Measurements from ENCODE around the gene NAIF1.
A peak's percentile ranks its signal among the peaks of the same experiment; 100 is the strongest.

DNA sequence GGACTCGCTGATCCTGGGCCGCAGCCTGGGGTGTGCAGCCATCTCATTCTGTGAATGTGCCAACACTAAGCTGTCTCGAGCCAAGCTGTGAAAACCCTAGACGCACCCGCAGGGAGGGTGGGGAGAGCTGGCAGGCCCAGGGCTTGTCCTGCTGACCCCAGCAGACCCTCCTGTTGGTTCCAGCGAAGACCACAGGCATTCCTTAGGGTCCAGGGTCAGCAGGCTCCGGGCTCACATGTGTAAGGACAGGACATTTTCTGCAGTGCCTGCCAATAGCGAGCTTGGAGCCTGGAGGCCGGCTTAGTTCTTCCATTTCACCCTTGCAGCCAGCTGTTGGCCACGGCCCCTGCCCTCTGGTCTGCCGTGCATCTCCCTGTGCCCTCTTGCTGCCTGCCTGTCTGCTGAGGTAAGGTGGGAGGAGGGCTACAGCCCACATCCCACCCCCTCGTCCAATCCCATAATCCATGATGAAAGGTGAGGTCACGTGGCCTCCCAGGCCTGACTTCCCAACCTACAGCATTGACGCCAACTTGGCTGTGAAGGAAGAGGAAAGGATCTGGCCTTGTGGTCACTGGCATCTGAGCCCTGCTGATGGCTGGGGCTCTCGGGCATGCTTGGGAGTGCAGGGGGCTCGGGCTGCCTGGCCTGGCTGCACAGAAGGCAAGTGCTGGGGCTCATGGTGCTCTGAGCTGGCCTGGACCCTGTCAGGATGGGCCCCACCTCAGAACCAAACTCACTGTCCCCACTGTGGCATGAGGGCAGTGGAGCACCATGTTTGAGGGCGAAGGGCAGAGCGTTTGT is 40.5 kb upstream of the NAIF1 start:
- TF ChIP-seq POLR2A (IDR thresholded peaks at IDR 0.05) (no peak), POLR2AphosphoS5 (IDR thresholded peaks at IDR 0.05) (peak; percentile 28 to 66 (median 56))
- TF ChIP-seq, protein P1, sequence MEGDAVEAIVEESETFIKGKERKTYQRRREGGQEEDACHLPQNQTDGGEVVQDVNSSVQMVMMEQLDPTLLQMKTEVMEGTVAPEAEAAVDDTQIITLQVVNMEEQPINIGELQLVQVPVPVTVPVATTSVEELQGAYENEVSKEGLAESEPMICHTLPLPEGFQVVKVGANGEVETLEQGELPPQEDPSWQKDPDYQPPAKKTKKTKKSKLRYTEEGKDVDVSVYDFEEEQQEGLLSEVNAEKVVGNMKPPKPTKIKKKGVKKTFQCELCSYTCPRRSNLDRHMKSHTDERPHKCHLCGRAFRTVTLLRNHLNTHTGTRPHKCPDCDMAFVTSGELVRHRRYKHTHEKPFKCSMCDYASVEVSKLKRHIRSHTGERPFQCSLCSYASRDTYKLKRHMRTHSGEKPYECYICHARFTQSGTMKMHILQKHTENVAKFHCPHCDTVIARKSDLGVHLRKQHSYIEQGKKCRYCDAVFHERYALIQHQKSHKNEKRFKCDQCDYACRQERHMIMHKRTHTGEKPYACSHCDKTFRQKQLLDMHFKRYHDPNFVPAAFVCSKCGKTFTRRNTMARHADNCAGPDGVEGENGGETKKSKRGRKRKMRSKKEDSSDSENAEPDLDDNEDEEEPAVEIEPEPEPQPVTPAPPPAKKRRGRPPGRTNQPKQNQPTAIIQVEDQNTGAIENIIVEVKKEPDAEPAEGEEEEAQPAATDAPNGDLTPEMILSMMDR (IDR thresholded peaks at IDR 0.05 in 8 of 11, conservative IDR thresholded peaks at IDR 0.05 in 3 of 11): no peak

All from spleen (tissue), 7 donors.